HG03575 (cell line): Measurements from ENCODE around the gene CCDC97.
"Not testable (repeated sequence)": the region's sequence is repeated elsewhere in the genome, so short reads cannot be mapped to it uniquely, and the experiment has no call there.

Source experiments
- ATAC-seq: cut with Tn5 transposase; IDR thresholded peaks from one replicate; pipeline ENCODE4 v1.9.1; 2021; ENCODE audit not compliant: unreplicated experiment, insufficient number of reproducible peaks, low FRiP score; ENCODE audit errors: extremely low read depth

CCDC97 gene

GRCh38 chr19:41328842-41329225 lies 18.9 kb downstream of the CCDC97 start:
- no peak for ATAC-seq

- ATAC-seq: no peak
Observed at GRCh38 chr19:41330481-41330880, 20.5 kb downstream of the CCDC97 start.

DNA sequence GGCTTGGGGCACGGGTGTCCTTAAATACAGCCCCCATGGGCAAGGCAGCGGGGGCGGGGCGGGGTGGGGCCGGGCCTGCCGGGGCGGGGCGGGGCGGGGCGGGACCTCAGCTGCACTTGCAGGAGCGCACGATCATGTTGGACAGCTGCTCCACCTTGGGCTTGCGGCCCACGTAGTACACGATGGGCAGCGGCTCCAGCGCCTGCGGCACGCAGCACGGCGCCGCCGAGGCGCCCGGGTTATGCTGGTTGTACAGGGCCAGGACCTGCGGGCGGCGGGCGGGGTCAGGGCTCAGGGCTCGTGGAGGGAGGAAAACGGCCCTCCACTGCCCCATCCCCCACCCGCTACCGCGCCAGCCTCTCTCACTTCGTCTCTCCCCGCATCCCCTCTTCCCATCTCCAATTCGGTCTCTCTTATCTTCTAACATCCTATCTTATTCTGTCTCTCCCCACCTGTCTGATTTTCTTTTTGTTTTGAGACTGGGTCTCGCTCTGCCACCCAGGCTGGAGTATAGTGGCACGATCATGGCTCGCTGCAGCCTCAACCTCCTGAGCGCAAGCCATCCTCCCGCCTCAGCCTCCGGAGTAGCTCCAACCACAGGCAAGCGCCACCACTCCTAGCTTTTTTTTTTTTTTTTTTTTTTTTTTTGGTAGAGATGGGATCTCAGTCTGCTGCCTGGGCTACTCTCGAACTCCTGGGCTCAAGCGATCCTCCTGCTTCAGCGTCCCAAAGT lies 21.1 kb downstream of the CCDC97 start:
- no peak for ATAC-seq

DNA sequence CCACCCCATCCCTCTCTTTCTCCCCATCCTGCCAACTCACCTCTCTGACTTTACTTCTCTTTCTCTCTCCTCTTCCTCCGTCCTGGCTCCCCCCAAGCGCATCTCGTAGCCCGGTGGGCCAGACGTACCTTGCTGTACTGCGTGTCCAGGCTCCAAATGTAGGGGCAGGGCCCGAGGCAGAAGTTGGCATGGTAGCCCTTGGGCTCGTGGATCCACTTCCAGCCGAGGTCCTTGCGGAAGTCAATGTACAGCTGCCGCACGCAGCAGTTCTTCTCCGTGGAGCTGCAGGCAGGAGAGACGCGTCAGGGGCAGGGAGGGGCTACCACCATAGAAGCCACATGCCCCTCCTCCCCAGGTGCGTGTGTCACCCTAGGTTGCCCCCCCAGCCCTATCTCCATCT lies 22.0 kb downstream of the CCDC97 start:
- ATAC-seq: no peak

DNA sequence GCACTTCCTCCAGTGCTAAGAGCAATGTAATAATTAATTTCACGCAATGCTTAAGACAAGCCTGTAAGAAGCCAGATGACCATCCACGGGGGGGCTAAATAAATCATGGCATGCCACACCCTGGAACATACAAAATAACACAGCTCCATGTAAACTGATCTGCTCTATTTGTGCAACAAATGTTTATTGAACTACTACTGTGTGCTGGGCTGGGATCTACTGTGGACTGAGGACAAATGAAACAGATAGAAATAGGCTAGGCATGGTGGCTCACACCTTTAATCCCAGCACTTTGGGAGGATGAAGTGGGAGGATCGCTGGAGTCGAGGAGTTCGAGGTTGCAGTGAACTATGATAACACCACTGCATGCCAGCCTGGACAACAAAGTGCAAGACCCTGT lies 22.5 kb downstream of the CCDC97 start:
- no peak for ATAC-seq

- ATAC-seq: no peak
Observed at GRCh38 chr19:41334793-41335192, 24.8 kb downstream of the CCDC97 start.

DNA sequence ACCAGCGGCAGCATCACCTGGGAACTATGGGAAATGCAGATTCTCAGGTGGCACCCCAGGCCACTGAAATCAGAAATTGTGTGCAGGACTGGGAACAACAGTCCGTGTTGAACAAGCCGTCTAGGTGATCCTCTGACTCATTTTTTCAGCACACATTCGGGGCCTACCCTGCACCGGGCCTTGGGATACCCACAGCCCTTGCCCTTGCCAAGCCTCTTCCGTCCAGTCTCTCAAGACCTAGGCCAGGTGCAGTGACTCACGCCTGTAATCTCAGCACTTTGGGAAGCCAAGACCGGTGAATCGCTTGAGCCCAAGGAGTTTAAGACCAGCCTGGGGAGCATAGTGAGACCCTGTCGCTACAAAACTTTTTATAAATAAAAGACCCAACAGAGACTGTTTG lies 25.5 kb downstream of the CCDC97 start:
- no peak for ATAC-seq

- no peak for ATAC-seq
Observed at GRCh38 chr19:41339936-41340335, 30.0 kb downstream of the CCDC97 start.

DNA sequence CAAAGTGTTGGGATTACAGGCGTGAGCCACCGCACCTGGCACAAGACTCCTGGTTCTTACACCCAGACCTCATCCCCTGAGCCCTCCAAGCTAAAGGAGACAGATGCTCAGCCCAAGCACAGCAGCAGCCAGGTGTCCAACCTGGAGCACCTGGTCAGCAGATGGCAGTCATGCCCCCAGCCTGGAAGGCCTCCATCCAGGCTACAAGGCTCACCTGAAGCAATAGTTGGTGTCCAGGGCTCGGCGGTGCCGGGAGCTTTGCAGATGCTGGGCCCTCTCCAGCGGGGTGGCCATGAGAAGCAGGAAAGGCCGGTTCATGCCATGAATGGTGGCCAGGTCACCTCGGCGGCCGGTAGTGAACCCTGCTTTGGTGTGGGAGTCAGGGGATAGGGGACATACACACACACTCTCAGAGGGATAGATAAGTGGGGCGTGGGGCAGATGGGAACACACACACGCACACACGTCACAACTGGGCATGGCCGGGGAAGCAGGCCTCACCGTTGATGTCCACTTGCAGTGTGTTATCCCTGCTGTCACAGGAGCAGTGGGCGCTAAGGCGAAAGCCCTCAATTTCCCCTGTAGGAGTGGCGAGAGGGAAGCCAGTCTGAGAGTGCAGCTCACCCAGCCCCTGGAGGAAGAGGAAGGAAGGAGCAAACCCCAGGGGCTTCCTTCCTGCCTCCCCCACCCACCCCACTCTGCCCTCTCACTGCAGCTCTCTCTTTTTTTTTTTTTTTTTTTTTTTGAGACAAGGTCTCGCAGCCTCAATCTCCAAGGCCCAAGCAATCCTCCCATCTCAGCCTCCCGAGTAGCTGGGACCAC lies 31.9 kb downstream of the CCDC97 start:
- no peak for ATAC-seq

GRCh38 chr19:41344162-41344561 lies 34.2 kb downstream of the CCDC97 start:
- ATAC-seq: no peak

DNA sequence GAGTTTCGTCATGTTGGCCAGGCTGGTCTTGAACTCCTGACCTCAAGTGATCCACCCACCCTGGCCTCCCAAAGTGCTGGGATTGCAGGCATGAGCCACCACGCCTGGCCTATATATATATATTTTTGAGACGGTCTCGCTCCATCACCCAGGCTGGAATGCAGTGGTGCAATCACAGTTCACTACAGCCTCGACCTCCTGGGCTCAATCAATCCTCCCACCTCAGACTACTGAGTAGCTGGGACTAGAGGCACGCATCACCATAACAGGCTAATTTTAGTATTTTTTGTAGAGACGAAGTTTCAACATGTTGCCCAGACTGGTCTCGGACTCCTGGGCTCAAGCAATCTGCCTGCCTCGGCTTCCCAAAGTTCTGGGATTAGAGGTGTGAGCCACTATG lies 36.9 kb downstream of the CCDC97 start:
- not testable (repeated sequence) for ATAC-seq

- no peak for ATAC-seq
Observed at GRCh38 chr19:41350735-41351338, 40.9 kb downstream of the CCDC97 start.

DNA sequence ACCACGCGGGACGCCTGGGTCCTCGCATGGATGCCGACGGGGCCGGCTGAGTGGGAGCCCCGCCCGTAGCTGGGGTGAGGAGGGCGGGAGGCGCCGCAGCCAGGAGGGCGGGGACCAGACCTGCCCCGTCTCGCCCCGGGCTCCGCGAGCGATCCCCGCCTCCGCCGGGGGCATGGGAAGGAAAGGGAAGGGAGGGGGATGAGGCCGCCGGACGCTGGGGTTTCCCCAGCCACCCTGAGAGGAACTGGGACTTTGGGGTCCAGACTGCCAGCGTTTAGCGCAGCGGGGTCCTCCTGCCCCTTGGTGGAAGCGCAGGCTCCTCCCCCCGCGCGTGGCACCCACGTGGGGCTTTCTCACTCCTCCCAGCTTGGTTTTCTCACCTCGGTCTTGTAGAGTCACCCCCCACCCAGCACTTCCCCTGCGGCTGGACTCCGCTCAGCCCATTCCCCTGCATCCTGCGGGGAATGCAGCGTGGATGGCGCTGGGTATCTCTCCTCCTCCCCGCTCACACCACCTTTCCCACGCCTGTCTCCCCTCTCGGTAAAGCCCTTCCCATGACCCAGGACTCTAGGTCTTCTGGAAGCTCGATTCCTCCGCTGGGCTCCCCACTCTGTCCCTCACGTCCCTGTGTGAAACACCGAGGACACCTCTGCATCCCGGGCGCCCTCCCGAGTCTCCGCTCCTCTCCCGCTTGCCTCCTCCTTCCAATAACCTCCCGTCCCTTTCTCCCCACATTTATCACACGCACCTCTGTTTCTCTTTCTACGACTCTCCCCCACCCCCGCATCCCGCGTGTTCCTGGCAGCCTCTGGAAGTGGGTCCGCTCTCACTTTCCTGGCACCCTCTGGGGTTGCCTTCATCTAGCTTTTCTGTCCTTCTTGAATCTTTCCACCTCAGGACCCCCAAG lies 41.6 kb downstream of the CCDC97 start:
- ATAC-seq: no peak

DNA sequence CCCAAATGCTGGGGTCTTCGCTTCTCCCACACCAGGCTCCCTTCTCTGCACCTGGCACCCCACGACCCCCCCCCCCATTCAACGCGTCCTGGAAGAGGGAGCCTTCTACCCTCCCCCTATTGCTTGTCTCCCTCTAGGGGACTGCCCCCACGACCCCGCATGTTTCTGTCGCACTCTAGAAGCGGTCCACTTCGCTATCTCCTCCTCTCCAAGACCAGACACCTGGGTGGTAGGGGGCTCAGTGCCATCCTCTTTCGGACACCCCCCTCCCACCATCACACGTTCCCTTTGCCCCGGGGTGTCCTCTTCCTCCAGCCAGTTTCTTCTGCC lies 42.3 kb downstream of the CCDC97 start:
- no peak for ATAC-seq

DNA sequence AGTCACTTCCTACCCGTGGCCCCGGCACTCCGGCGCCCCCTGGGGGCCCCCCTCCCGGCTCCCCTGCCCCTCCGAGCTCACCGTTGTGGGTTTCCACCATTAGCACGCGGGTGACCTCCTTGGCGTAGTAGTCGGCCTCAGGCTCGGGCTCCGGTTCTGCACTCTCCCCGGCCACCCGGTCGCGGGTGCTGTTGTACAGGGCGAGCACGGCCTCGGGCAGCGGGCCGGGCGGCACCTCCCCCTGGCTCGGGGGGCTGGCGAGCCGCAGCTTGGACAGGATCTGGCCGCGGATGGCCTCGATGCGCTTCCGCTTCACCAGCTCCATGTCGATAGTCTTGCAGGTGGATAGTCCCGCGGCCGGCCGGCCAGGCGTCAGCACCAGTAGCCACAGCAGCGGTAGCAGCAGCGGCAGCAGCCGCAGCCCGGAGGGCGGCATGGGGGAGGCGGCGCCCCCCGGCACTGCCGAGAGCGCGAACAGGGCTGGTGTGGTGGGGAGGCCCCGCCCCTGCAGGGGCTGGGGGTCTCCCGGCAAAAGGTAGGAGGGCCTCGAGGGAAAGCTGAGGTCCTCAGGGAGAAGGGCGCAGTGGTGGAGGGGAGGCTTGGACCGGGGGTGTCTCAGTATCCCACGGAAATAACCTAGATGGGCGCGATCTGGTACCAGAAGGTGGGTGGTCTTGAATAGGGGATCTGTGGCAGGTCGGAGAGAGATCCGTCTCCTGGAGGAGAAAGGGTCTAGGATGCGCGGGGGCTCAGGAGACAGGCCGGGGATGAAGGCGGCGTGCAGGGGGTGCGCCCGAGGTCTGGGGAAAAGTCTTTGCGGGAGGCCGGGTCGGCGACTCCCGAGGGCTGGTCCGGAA lies 42.9 kb downstream of the CCDC97 start:
- ATAC-seq: no peak

GRCh38 chr19:41353466-41354342 lies 43.7 kb downstream of the CCDC97 start, which contains the start of gene TGFB1:
Gene TGFB1, minus strand, starts transcription at chr19:41353922. Its CDS starts 878 bp downstream, at chr19:41353044.
- ATAC-seq: no peak

DNA sequence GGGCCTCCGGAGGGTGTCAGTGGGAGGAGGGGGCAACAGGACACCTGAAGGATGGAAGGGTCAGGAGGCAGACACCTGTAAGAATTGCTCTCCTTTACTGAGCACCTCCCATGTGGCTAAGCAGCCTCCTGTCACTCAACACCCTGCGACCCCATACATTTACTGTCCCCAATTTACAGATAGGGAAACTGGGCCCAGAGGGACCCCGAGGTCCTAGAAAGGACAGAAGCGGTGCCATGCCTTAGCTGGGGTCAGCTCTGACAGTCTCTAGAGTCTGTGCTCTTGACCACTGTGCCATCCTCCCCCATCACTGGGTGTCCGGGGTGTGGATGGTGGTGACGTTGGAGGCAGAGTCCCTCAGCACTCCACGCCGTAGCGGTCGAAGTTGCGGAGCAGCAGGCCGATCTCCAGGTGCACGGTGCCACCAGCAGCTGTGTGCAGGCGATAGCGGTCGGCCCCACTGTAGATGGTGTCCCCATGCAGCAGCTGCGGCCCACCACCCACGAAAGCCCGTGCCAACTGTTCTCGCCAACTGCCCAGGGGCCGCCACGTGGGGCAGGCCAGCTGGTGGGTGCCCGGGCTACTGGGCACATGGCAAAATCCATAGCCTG lies 44.5 kb downstream of the CCDC97 start:
- ATAC-seq: no peak
